ENCODE results near the gene ZNF613. TPM values are rescaled to one million over a fixed set of nuclear protein-coding genes. Genes with fewer than 3 reads are reported as not detected.

The ZNF613 gene
- total RNA-seq, 1 experiment from 2014 or later: 2.2 TPM

- H3K9ac ChIP-seq (ENCODE audit: low read length): no peak overlapping the region
- H3K27ac ChIP-seq (ENCODE audit: low read depth, low read length): no peak overlapping the region
- ChIA-PET RAD21 (ENCODE audit: low non-redundant PET in 1 of 2, low total read pairs in 2 of 2, uncharacterized antibody in 2 of 2, unreplicated experiment in 2 of 2) (no interaction called here), POLR2A (no interaction called here), CTCF (no interaction called here)
- TF ChIP-seq ATF3 (IDR thresholded peaks at IDR 0.05): no peak
- TF ChIP-seq CEBPB (IDR thresholded peaks at IDR 0.05; ENCODE audit: low read depth): no peak
- no peak for TF ChIP-seq REST (IDR thresholded peaks at IDR 0.05; ENCODE audit: low read depth)
- TF ChIP-seq SP1 (IDR thresholded peaks at IDR 0.05; ENCODE audit: low read depth): no peak
- no peak for TF ChIP-seq EZH2phosphoT487 (IDR thresholded peaks at IDR 0.05; ENCODE audit: borderline replicate concordance)
- TF ChIP-seq CBX3 (IDR thresholded peaks at IDR 0.05; ENCODE audit: low read depth): no peak
- no peak for TF ChIP-seq ZBTB33 (IDR thresholded peaks at IDR 0.05; ENCODE audit: extremely low read depth, insufficient replicate concordance, low read length)
- TF ChIP-seq FOSL1 (IDR thresholded peaks at IDR 0.05; ENCODE audit: low read depth): no peak
- TF ChIP-seq SIN3A (IDR thresholded peaks at IDR 0.05; ENCODE audit: low read depth): no peak
- TF ChIP-seq CTCF (IDR thresholded peaks at IDR 0.05 in 2 of 3, conservative IDR thresholded peaks at IDR 0.05 in 1 of 3; ENCODE audit: borderline replicate concordance in 1 of 3, insufficient read depth in 1 of 3, low read depth in 2 of 3, low read length in 2 of 3): no peak
- TF ChIP-seq POLR2AphosphoS5 (IDR thresholded peaks at IDR 0.05; ENCODE audit: low read depth, low read length): no peak
- no peak for TF ChIP-seq RAD21 (IDR thresholded peaks at IDR 0.05; ENCODE audit: low read depth)
- no peak for TF ChIP-seq TCF7L2 (IDR thresholded peaks at IDR 0.05; ENCODE audit: borderline replicate concordance, extremely low read depth, insufficient read depth, insufficient read length)
- TF ChIP-seq SRF (IDR thresholded peaks at IDR 0.05; ENCODE audit: low read depth): no peak
- TF ChIP-seq ELF1 (IDR thresholded peaks at IDR 0.05; ENCODE audit: borderline replicate concordance, low read depth): no peak
- TF ChIP-seq ZFX (IDR thresholded peaks at IDR 0.05): no peak
- TF ChIP-seq EGR1 (IDR thresholded peaks at IDR 0.05; ENCODE audit: low read depth): no peak
- no peaks in the 10 kb centered on the region for H3K9me2 ChIP-seq (ENCODE audit: insufficient read depth)
- H3K27me3 ChIP-seq (ENCODE audit: insufficient read depth, low read length): no peaks in the 10 kb centered on the region
- ATAC-seq (no peak), DNase-seq (ENCODE audit: low read depth, low spot score) (no peak)
- intact Hi-C loops (cut with micrococcal nuclease): no loop called here
- H4K20me1 ChIP-seq (ENCODE audit: insufficient read depth): no peaks in the 10 kb centered on the region
- no peak overlapping the region for H3K4me2 ChIP-seq (ENCODE audit: low read length)
- H2AFZ ChIP-seq (ENCODE audit: low read depth, low read length, poor library complexity, severe bottlenecking): no peak overlapping the region
- no TSS peak for BruUV-seq (replicated peaks)
- no peaks in the 10 kb centered on the region for H3K79me2 ChIP-seq (ENCODE audit: insufficient read depth, low read length)
- H3K4me3 ChIP-seq (replicated peaks in 1 of 2; ENCODE audit: low read depth in 1 of 2, low read length in 2 of 2): no peak overlapping the region
- peaks cover 0 to under 1% of the 10 kb centered on the region in 2 experiments; a peak in 1 of 4 replicates for H3K4me1 ChIP-seq (ENCODE audit: control insufficient read depth in 1 of 2, insufficient read depth in 2 of 2, low read length in 2 of 2)
- peaks cover 0 to 6% of the 10 kb centered on the region in 2 experiments; a peak in 1 of 4 replicates for H3K9me3 ChIP-seq (ENCODE audit: control insufficient read depth in 1 of 2, insufficient read depth in 1 of 2, low read depth in 1 of 2, low read length in 2 of 2)
- no peaks in the 10 kb centered on the region for H3K36me3 ChIP-seq (ENCODE audit: control insufficient read depth in 1 of 2, insufficient read depth in 2 of 2, low read length in 2 of 2)
Observed at GRCh38 chr19:51931921-51932320, 4.6 kb downstream of the ZNF613 start.

Measured in HCT116 (cell line).